ENCODE data around the gene HK3. TPM values are rescaled to one million over a fixed set of nuclear protein-coding genes. Genes with fewer than 3 reads are reported as not detected.

The HK3 gene
- total and polyA plus RNA-seq, 2 of the 8 experiments (the other 6 are each of a cell fraction or from before 2014, with no cell fraction given): not detected

DNA sequence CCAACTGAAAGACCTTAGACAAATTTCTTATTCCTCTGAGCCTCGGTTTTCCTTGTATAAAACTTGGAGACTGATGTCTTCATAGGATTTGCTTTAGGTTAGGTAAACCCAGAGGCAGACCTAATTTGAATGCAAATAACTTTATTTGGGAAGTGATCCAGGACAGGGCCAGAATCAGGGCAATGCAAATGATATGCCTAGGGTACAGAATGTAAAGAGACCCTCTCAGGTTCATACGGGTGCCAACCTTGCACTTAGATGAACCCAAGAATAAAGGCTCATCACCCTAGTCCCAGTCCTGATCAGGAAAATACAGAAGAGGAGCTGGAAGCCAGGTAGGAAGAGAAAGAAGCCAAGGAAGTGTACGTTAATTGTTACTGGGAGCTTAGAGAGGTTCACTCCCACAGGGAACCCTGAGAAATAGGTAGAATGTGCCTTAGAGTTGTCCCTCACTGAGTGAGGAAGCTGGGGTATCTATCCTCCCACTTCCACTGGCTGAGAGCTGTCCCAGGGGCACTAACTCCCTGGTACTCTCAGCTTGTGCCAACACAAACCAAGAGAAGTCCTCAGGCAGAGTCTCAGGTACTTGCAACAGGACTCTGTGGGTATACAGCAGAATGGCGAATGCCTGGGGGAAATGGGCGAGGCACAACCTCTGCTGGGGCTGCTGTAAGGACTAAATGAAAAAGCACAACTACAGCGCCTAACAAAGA, 3.1 kb upstream of the HK3 start (continued):
- TF ChIP-seq NANOG (IDR thresholded peaks at IDR 0.05; ENCODE audit: insufficient read depth, low read depth, low read length, poor library complexity, severe bottlenecking) (no peak), GTF2F1 (IDR thresholded peaks at IDR 0.05; ENCODE audit: borderline replicate concordance, low read depth, low read length) (no peak), SUZ12 (IDR thresholded peaks at IDR 0.05; ENCODE audit: low read length) (no peak), CHD1 (IDR thresholded peaks at IDR 0.05; ENCODE audit: low read depth, low read length) (no peak), BCL11A (IDR thresholded peaks at IDR 0.05; ENCODE audit: low read depth in 2 of 2, low read length in 2 of 2) (no peak)

Data from H1 (cell line).